GM12874 (cell line): ENCODE data around the gene MEIOSIN.
A peak's percentile ranks its signal among the peaks of the same experiment; 100 is the strongest.

Experiments used
- TF ChIP-seq, protein P1 (sequence below): IDR thresholded peaks from 2 replicates; pipeline ENCODE4 v1.5.1; 2011; ENCODE audit warnings: low read depth, mild to moderate bottlenecking, control low read depth, low read length, moderate library complexity; ENCODE audit not compliant: insufficient read depth

Gene MEIOSIN

DNA sequence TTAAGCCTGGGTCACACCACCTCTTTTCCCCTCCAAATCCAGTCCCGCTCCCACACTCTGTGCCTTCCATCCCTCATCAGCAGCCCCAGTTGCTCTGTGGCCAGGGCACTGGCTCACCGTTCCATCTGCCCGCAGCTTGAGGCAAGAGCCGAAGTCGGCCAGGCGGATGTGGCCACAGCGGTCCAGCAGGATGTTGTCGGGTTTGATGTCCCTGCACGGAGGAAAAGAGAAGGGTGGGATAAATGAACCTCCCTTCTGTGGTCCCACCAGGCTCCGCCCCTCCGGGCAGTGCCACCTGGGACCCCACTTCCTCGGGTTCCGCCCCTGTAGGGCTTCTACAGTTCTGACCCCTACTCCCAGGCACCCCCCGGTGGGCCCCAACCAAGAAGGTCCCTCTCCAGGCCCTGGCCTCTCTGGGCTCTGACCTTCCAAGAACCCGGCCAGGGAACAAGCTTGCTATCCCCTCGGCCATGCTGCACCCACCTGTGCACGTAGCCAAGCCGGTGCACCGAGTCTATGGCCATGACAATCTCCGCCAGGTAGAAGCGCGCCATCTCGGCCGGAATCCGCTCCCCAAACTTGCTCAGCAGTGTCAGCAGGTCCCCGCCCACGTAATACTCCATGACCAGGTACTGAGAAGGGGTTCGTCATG, 44.9 kb downstream of the MEIOSIN start:
- TF ChIP-seq, protein P1, sequence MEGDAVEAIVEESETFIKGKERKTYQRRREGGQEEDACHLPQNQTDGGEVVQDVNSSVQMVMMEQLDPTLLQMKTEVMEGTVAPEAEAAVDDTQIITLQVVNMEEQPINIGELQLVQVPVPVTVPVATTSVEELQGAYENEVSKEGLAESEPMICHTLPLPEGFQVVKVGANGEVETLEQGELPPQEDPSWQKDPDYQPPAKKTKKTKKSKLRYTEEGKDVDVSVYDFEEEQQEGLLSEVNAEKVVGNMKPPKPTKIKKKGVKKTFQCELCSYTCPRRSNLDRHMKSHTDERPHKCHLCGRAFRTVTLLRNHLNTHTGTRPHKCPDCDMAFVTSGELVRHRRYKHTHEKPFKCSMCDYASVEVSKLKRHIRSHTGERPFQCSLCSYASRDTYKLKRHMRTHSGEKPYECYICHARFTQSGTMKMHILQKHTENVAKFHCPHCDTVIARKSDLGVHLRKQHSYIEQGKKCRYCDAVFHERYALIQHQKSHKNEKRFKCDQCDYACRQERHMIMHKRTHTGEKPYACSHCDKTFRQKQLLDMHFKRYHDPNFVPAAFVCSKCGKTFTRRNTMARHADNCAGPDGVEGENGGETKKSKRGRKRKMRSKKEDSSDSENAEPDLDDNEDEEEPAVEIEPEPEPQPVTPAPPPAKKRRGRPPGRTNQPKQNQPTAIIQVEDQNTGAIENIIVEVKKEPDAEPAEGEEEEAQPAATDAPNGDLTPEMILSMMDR = no peak

DNA sequence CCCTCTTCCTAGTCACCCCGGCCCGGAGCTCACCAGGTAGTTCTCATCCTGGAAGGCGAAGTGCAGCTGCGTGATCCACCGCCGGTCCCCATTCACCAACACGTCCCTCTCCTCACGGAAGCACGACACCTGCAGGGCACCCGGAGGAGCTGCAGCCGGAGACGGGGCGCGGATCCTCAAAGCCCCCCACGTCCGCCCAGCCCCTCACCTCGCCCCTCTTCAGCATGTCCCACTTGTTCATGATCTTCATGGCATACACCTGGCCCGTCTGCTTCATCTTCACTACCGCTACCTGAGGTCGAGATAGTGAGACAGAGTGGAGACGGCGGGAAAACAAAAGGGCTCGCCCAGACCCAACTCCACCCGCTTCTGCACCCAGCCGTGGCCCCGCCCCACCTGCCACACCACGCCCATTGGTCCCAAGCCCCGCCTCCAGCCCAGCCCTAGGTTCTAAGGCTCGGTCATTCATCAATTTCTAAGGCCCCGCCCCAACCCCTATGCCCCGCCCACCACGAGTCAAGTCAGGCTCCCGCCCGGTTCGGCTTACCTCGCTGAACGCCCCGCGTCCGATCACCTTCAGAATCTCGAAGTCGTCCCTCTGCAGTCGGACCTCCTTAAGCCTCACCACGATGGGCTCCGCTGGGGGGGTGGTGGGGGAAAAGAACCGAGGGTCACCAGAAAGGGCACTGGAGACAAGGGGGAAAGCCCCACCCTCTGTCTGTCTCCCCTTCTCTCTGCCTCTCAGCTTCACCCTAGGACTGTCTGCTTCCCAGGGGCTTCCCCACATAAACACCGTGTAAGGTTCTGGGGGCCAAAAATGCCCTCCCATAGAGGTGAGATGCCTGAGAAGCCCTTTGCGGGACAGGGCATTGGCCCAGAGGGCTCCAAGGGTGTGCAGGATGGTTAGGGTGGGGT, 46.2 kb downstream of the MEIOSIN start:
- TF ChIP-seq, protein P1 = peak; percentile 90

DNA sequence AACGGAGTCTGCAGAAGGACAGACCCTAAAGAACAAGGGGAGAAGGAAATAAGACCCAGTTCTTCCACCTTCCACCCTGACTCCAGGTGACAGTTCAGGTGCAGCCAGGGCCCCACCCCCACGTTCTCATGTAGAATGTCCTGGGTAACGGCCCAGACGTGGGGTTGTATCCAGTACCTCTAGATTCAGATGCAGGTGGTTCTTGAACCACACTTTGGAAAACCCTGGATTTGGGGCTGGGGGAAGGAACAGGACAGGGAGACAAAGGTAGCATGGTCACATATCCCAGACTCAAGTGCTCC, 46.9 kb downstream of the MEIOSIN start:
- TF ChIP-seq, protein P1 = no peak

DNA sequence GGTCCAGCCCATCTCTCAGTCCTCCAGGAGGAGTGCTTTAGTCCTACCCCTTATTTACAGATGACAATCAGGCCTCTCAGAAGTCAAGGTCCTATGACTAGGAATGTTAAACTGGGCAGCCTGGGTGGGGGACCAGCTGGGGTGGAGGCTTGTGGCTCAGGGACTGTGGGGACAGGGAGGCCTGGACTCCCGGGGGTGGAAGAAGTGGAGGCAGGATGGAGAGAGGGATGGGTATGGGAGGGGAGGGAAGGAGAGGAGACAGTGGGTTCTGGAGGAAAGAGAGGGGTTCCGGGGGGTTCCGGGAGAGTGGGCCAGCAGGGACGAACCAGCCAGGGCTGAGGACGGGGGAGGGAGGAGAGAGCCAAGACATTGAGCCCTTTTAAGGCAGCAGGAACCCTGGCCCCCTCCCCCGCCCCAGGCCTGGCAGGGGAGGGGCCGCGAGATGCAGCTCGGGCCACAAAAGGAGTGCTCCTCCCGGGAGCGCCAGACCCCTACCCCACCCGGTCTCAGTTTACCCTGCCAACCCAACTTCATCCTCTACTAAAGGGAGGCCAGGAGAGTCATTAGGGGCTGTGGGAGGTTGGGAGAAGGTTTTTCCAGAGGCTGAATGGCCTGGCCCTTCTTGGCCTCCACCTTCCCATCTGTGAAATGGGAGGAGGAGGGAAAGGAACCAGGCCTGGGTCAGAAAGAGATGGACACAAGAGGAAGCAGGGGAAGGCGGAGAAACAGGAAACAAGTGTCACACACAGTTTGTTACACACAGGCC, 47.4 kb downstream of the MEIOSIN start:
- TF ChIP-seq, protein P1 = no peak

DNA sequence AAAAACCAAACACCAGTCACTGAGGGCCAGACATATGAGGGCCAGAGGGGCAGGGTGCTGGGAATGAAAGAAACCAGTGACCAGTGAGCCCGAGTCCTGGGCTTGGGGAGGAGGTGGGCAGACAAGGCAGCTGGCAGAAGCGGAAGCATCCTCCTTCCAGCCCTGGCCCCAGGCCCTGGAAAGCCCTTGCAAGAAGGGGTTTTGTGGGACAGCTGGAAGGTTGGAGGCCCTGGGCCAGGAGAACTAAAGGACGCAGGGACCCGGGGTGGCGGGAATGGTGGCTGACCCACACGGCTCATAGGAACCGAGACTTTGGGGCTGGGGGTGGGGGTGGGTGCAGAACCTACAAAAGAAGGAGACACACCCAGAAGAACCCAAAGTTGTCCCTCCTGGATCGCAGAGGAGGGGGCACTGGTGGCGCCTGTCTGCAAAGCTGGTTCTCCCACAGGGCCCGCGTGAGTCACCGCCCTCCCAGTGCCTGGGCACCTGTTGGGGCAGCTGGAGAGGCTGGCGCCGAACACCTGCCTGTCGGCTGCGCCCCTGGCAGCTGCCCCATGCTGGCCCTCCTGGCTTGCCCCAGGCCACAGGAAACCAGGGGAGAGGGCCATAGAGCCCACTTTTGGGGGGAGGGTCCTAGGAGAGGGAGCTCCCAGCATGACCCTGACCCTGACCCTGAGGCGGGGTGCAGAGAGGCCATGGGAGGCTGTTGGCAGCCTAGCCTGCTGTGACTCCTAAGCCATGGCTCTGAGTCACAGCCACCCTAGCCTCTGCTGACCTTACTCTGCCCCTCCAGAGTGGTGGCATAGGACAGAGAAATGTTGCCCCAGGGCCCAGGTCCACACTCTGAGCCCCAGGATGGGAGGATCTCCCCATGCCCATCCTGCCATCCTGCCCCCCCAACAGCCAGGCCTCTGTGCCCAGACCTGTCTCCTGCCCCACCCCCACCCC, 48.2 kb downstream of the MEIOSIN start:
- TF ChIP-seq, protein P1 = no peak

DNA sequence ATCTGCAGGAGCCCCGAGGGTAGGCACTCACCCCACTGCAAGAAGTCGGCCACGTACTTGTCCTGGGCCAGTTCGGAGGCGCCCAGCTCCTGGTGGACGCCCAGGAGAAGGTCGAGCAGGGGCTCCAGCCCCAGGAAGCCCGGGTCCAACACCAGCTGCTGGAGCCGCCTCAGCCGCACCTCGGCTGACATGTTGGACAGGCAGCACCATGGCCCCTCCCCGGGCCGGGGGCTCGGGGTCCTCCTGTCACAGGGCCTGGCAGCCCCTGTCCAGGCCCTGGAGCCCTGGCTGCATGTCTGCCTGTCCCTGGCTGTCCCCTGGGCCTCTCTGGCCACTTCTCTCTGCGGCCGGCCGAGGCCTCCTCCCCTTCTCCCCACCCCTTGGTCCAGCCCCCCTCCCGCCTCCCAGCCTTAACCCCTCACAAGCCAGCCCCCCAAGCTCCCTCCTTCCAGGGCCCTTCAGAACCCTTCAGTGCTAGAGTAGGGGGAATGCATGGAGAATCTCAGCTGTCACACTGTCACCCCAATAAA, 49.0 kb downstream of the MEIOSIN start, which contains the start of gene DMPK:
Gene DMPK (minus strand): TSS at position 329 of the 530 bp plus-strand sequence. CDS start 138 bp downstream, at position 191.
- TF ChIP-seq, protein P1 = no peak
